ENCODE data around the gene ATG2A. TPM values are rescaled to one million over a fixed set of nuclear protein-coding genes. Genes with fewer than 3 reads are reported as not detected.

The ATG2A gene
- total and polyA plus RNA-seq, 10 of the 15 experiments (the other 5 are each of a cell fraction or from before 2014, with no cell fraction given), result 0.08 to 19.0 (median 4.6) TPM

GRCh38 chr11:64869571-64870175 lies 47.3 kb downstream of the ATG2A start (continued):
- TF ChIP-seq PKNOX1 (IDR thresholded peaks at IDR 0.05) (no peak), HDGF (IDR thresholded peaks at IDR 0.05) (no peak; the same call in 1 of the 2 replicates), RAD51 (IDR thresholded peaks at IDR 0.05) (no peak), TCF3 (IDR thresholded peaks at IDR 0.05; ENCODE audit: borderline replicate concordance, insufficient read depth, low read depth, low read length) (no peak), MYC (IDR thresholded peaks at IDR 0.05; ENCODE audit: insufficient read depth, insufficient read length, insufficient replicate concordance, low read length, severe bottlenecking) (no peak), PAX8 (IDR thresholded peaks at IDR 0.05) (no peak), NFYA (IDR thresholded peaks at IDR 0.05; ENCODE audit: borderline replicate concordance, low read depth, low read length) (no peak), NRF1 (conservative IDR thresholded peaks at IDR 0.05; ENCODE audit: low read depth, low read length) (no peak), POLR2AphosphoS5 (IDR thresholded peaks at IDR 0.05; ENCODE audit: low read length) (peak; percentile 36; the same call in 1 of the 2 replicates), LARP7 (IDR thresholded peaks at IDR 0.05) (no peak), SUZ12 (IDR thresholded peaks at IDR 0.05; ENCODE audit: unreplicated experiment) (no peak), CHD2 (IDR thresholded peaks at IDR 0.05; ENCODE audit: borderline replicate concordance, low read depth, low read length) (no peak), FOXK2 (IDR thresholded peaks at IDR 0.05) (no peak), USF2 (IDR thresholded peaks at IDR 0.05; ENCODE audit: borderline replicate concordance, low read depth, low read length) (no peak), MXI1 (IDR thresholded peaks at IDR 0.05; ENCODE audit: low read depth, low read length) (no peak), SMAD5 (IDR thresholded peaks at IDR 0.05; ENCODE audit: low read depth) (no peak), NFYB (IDR thresholded peaks at IDR 0.05; ENCODE audit: insufficient read depth, low read depth, low read length) (no peak), IKZF2 (IDR thresholded peaks at IDR 0.05) (peak in 1 of 2 experiments; percentile 21; a peak in 1 of 4 replicates), RUNX3 (IDR thresholded peaks at IDR 0.05; ENCODE audit: low read length) (no peak), SIN3A (IDR thresholded peaks at IDR 0.05; ENCODE audit: low read depth, low read length) (no peak), ZNF274 (IDR thresholded peaks at IDR 0.05; ENCODE audit: insufficient read depth, insufficient read length) (no peak), SREBF2 (IDR thresholded peaks at IDR 0.05; ENCODE audit: low read length) (no peak), BCL3 (IDR thresholded peaks at IDR 0.05; ENCODE audit: borderline replicate concordance, insufficient read depth, low read depth, low read length, poor library complexity, severe bottlenecking) (no peak), NKRF (conservative IDR thresholded peaks at IDR 0.05) (no peak), FOS (IDR thresholded peaks at IDR 0.05; ENCODE audit: borderline replicate concordance, extremely low read depth, insufficient read length) (no peak), ZNF24 (IDR thresholded peaks at IDR 0.05) (no peak)
